ENCODE measurements around the gene CCL25. TPM values are rescaled to one million over a fixed set of nuclear protein-coding genes. Genes with fewer than 3 reads are reported as not detected.
A peak's percentile ranks its signal among the peaks of the same experiment; 100 is the strongest.

Gene CCL25
- total and polyA plus RNA-seq, 2 experiments from 2014 or later, result 0.52 to 0.73 TPM

DNA sequence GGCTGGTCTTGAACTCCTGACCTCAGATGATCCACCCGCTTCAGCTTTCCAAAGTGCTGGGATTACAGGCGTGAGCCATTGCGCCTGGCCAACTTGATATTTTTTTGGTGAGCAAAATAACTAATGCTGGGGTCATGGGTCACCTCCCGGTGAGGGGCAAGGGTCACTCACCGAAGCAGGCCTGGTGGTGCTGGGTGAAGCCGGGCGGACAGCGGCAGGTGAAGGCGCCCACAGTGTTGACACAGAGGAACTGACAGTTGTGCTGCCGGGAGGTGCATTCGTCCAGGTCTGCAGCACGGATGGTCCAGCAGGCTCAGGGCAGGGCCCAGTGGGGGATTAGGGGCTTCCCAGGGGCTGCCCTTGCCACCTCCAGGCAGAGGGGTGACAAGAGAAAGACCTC lies 28.3 kb downstream of the CCL25 start (continued):
- TF ChIP-seq EZH2 (IDR thresholded peaks at IDR 0.05; ENCODE audit: low read depth, unreplicated experiment), result no peak
- TF ChIP-seq CTCF (conservative IDR thresholded peaks at IDR 0.05; ENCODE audit: low read depth in 2 of 2), result no peak
- no peak for TF ChIP-seq EZH2phosphoT487 (IDR thresholded peaks at IDR 0.05; ENCODE audit: unreplicated experiment)
- TF ChIP-seq ETS1 (IDR thresholded peaks at IDR 0.05), result no peak

DNA sequence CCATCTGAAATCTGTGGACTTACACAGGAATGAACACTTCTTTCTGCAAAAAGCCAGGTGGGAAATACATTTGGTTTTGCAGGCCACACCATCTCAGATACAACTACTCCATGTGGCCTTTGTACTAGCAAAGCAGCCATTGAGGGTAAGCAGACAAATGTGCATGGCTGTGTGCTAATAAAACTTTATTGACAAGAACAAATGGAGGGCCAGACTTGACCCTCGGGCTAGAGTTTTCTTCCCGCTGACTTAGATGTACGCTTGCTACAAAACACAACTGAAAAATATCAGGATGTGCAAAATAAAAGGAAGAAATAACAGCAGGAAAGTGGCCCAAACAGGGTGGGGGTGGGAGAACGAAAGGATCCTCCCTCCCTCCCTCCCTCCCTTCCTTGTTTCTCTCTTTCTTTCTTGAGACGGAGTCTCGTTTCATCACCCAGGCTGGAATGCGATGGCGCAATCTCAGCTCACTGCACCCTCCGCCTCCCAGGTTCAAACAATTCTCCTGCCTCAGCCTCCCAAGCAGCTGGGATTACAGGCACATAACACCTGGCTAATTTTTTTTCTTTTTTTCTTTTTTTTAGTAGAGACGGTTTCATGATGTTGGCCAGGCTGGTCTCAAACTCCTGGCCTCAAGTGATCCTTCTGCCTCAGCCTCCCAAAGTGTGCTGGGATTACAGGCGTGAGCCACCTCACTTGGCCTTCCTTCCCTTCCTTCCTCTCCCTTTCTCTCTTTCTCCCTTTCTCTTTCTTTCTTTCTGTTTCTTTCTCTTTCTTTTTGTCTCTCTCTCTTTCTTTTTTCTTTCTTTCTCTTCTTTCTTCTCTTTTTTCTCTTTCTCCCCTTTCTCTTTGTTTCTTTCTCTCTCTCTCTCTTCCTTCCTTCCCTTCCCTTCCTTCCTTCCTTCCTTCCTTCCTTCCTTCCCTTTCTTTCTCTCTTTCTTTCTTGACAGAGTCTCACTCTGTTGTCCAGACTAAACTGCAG lies 29.3 kb downstream of the CCL25 start:
- H2AFZ ChIP-seq, result no peak overlapping the region
- no peaks in the 10 kb centered on the region; the same call in 1 of the 2 replicates for H4K20me1 ChIP-seq (replicated peaks; ENCODE audit: insufficient read depth)
- no peaks in the 10 kb centered on the region for H3K4me1 ChIP-seq (ENCODE audit: insufficient read depth)
- Mint-ChIP-seq H3K9me3 (no peaks in the 10 kb centered on the region), H3K36me3 (ENCODE audit: low read depth) (peaks cover 35% of the 10 kb centered on the region), H3K27ac (no peak overlapping the region), H3K4me1 (no peaks in the 10 kb centered on the region), H3K27me3 (ENCODE audit: insufficient read depth, low read depth, poor library complexity) (peaks cover 2% of the 10 kb centered on the region), H3K4me3 (no peak overlapping the region)
- H3K79me2 ChIP-seq (replicated peaks; ENCODE audit: insufficient read depth), result no peaks in the 10 kb centered on the region
- H3F3A ChIP-seq (replicated peaks; ENCODE audit: low read depth), result no peaks in the 10 kb centered on the region
- no peak overlapping the region for H3K4me2 ChIP-seq
- DNase-seq (ENCODE audit: low spot score) (peak; percentile 49), ATAC-seq (no peak)
- no peaks in the 10 kb centered on the region for H3K9me2 ChIP-seq (ENCODE audit: insufficient read depth)
- H3K27me3 ChIP-seq (ENCODE audit: insufficient read depth), result no peaks in the 10 kb centered on the region
- no peaks in the 10 kb centered on the region for H3K36me3 ChIP-seq (ENCODE audit: insufficient read depth)
- no peak overlapping the region for H3K4me3 ChIP-seq
- H3K27ac ChIP-seq (ENCODE audit: low read depth), result peak overlapping the region; percentile 59
- TF ChIP-seq NANOG (IDR thresholded peaks at IDR 0.05; ENCODE audit: borderline replicate concordance), result no peak
- no peak for TF ChIP-seq STAT1 (IDR thresholded peaks at IDR 0.05; ENCODE audit: unreplicated experiment)
- no peak for TF ChIP-seq CREB1 (CRISPR knock-in tag; IDR thresholded peaks at IDR 0.05; ENCODE audit: low read depth)
- no peak for TF ChIP-seq EZH2 (IDR thresholded peaks at IDR 0.05; ENCODE audit: low read depth, unreplicated experiment)
- TF ChIP-seq ZNF331 (CRISPR knock-in tag; IDR thresholded peaks at IDR 0.05; ENCODE audit: low read depth), result no peak
- TF ChIP-seq ZNF114 (CRISPR knock-in tag; IDR thresholded peaks at IDR 0.05), result no peak
- TF ChIP-seq, protein P1, sequence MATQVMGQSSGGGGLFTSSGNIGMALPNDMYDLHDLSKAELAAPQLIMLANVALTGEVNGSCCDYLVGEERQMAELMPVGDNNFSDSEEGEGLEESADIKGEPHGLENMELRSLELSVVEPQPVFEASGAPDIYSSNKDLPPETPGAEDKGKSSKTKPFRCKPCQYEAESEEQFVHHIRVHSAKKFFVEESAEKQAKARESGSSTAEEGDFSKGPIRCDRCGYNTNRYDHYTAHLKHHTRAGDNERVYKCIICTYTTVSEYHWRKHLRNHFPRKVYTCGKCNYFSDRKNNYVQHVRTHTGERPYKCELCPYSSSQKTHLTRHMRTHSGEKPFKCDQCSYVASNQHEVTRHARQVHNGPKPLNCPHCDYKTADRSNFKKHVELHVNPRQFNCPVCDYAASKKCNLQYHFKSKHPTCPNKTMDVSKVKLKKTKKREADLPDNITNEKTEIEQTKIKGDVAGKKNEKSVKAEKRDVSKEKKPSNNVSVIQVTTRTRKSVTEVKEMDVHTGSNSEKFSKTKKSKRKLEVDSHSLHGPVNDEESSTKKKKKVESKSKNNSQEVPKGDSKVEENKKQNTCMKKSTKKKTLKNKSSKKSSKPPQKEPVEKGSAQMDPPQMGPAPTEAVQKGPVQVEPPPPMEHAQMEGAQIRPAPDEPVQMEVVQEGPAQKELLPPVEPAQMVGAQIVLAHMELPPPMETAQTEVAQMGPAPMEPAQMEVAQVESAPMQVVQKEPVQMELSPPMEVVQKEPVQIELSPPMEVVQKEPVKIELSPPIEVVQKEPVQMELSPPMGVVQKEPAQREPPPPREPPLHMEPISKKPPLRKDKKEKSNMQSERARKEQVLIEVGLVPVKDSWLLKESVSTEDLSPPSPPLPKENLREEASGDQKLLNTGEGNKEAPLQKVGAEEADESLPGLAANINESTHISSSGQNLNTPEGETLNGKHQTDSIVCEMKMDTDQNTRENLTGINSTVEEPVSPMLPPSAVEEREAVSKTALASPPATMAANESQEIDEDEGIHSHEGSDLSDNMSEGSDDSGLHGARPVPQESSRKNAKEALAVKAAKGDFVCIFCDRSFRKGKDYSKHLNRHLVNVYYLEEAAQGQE (IDR thresholded peaks at IDR 0.05; ENCODE audit: unreplicated experiment), result no peak
- TF ChIP-seq, protein P2, sequence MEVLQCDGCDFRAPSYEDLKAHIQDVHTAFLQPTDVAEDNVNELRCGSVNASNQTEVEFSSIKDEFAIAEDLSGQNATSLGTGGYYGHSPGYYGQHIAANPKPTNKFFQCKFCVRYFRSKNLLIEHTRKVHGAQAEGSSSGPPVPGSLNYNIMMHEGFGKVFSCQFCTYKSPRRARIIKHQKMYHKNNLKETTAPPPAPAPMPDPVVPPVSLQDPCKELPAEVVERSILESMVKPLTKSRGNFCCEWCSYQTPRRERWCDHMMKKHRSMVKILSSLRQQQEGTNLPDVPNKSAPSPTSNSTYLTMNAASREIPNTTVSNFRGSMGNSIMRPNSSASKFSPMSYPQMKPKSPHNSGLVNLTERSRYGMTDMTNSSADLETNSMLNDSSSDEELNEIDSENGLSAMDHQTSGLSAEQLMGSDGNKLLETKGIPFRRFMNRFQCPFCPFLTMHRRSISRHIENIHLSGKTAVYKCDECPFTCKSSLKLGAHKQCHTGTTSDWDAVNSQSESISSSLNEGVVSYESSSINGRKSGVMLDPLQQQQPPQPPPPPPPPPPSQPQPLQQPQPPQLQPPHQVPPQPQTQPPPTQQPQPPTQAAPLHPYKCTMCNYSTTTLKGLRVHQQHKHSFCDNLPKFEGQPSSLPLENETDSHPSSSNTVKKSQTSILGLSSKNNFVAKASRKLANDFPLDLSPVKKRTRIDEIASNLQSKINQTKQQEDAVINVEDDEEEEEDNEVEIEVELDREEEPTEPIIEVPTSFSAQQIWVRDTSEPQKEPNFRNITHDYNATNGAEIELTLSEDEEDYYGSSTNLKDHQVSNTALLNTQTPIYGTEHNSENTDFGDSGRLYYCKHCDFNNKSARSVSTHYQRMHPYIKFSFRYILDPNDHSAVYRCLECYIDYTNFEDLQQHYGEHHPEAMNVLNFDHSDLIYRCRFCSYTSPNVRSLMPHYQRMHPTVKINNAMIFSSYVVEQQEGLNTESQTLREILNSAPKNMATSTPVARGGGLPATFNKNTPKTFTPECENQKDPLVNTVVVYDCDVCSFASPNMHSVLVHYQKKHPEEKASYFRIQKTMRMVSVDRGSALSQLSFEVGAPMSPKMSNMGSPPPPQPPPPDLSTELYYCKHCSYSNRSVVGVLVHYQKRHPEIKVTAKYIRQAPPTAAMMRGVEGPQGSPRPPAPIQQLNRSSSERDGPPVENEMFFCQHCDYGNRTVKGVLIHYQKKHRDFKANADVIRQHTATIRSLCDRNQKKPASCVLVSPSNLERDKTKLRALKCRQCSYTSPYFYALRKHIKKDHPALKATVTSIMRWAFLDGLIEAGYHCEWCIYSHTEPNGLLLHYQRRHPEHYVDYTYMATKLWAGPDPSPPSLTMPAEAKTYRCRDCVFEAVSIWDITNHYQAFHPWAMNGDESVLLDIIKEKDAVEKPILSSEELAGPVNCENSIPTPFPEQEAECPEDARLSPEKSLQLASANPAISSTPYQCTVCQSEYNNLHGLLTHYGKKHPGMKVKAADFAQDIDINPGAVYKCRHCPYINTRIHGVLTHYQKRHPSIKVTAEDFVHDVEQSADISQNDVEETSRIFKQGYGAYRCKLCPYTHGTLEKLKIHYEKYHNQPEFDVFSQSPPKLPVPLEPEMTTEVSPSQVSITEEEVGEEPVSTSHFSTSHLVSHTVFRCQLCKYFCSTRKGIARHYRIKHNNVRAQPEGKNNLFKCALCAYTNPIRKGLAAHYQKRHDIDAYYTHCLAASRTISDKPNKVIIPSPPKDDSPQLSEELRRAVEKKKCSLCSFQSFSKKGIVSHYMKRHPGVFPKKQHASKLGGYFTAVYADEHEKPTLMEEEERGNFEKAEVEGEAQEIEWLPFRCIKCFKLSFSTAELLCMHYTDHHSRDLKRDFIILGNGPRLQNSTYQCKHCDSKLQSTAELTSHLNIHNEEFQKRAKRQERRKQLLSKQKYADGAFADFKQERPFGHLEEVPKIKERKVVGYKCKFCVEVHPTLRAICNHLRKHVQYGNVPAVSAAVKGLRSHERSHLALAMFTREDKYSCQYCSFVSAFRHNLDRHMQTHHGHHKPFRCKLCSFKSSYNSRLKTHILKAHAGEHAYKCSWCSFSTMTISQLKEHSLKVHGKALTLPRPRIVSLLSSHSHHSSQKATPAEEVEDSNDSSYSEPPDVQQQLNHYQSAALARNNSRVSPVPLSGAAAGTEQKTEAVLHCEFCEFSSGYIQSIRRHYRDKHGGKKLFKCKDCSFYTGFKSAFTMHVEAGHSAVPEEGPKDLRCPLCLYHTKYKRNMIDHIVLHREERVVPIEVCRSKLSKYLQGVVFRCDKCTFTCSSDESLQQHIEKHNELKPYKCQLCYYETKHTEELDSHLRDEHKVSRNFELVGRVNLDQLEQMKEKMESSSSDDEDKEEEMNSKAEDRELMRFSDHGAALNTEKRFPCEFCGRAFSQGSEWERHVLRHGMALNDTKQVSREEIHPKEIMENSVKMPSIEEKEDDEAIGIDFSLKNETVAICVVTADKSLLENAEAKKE (CRISPR knock-in tag; IDR thresholded peaks at IDR 0.05), result no peak
